ENCODE measurements around the gene ELF5. TPM values are rescaled to one million over a fixed set of nuclear protein-coding genes. Genes with fewer than 3 reads are reported as not detected.

ELF5 gene
- total RNA-seq, 8 experiments from 2014 or later = 0.17 to 0.57 (median 0.28) TPM; not detected in 5

GRCh38 chr11:34534826-34535225 is 21.2 kb upstream of the ELF5 start:
- no peaks in the 10 kb centered on the region for H3K4me1 ChIP-seq (replicated peaks in 1 of 2)
- WGBS, 10 experiments = 19 to 100% (median 66%) methylated on average over 1 to 3 of the region's 3 CpGs
- in situ Hi-C loops (cut with MboI; ENCODE audit: low pct_unique_long_range_greater_than_20kb in 2 of 9, low sequenced_read_pairs in 9 of 9, unreplicated experiment in 9 of 9) = no loop called here
- no peak overlapping the region for H3K4me3 ChIP-seq
- H3K27ac ChIP-seq = no peak overlapping the region
- no peak for ATAC-seq (replicated peaks in 6 of 8)

GRCh38 chr11:34531663-34532062 is 18.1 kb upstream of the ELF5 start:
- in situ Hi-C loops (cut with MboI; ENCODE audit: low pct_unique_long_range_greater_than_20kb in 2 of 9, low sequenced_read_pairs in 9 of 9, unreplicated experiment in 9 of 9) = no loop called here
- WGBS, 10 experiments = 0 to 83% (median 62%) methylated on average over 1 of the region's 1 CpG; no CpG with 5 or more reads in 1 of the 10 experiments
- ATAC-seq (replicated peaks in 6 of 8) = no peak
- Histone ChIP-seq H3K4me1 (replicated peaks in 1 of 2) (no peaks in the 10 kb centered on the region), H3K27ac (no peak overlapping the region), H3K4me3 (no peak overlapping the region)

DNA sequence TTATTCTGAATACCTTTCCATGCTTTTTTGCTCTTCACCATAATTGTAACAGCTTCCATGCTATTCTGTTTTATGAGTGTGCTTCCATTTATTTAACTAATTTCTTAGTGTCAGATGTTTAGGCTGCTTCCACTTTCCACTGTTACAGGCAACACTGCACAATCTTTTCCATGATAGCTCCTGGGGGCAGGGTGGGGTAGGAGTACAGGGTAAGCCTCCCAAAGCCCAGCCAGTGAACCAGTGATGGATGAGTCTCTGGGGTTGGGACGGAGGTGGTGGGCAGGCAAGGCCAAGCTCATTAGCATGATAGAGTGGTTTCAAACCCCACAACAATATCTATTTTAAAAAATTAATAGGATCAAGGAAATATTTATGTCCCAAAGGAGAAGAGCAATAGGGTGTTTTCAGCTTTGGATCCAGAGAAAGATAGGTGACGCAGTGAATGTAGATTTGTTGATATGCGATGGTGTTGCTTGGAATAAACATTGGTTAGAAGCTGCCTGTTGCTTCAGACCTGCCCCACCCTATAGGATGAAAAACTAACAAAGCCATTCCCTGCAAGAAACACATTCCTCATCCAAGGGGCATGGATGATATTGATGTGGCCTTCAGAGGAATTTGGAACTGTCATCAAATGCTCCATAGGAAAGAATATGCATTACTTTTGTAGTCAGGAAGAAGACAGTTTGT is 17.1 kb upstream of the ELF5 start:
- peak in 3 of 8 experiments; percentile 19 to 79 (median 74) for ATAC-seq (replicated peaks in 6 of 8)

DNA sequence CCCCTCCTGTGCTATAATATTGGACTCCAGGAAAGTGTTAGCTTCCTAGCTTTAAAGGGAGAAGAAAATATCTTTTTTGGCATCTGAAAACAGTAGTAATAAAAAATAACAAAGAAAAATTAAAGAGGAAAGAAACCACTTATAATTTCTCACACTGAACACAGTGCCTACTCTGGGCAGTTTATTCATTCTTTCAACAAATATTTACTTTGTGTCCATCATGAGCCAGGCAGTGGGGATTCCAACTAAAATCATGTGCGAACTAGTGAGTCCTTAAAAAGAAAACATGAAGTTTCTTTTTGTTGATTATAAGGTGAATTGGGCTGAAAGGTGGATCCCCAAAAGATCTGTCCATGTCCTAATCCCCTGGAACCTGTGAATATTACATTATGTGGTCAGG is 16.0 kb upstream of the ELF5 start:
- WGBS, 10 experiments = 14 to 100% (median 84%) methylated on average over 1 of the region's 1 CpG; no CpG with 5 or more reads in 2 of the 10 experiments

More for the DNA sequence above, 17.1 kb upstream of the ELF5 start:
- in situ Hi-C loops (cut with MboI; ENCODE audit: low pct_unique_long_range_greater_than_20kb in 2 of 9, low sequenced_read_pairs in 9 of 9, unreplicated experiment in 9 of 9) = no loop called here
- no peaks in the 10 kb centered on the region for H3K4me1 ChIP-seq (replicated peaks in 1 of 2)
- no peak overlapping the region for H3K4me3 ChIP-seq
- H3K27ac ChIP-seq = no peak overlapping the region
- 0 to 81% (median 70%) methylated on average over 1 to 3 of the region's 3 CpGs; no CpG with 5 or more reads in 4 of the 10 experiments for WGBS, 10 experiments

DNA sequence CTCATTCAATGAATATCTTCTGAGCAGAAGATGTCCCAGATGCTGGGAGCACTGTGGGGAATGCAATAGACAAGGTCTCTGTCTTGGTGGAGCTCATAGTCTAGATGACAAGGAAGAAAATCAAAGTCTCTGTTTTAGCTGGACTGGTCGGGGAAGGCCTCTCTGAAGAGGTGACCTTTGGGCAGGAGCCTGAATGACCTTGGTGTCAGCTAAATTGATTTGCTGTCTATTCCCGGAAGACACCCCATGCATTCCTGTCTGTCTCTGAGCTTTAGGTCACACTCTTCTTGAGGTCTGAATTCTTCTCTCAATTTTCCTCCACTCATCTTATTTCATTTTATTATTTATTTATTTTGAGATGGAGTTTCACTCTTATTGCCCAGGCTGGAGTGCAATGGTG is 14.5 kb upstream of the ELF5 start:
- ATAC-seq (replicated peaks in 6 of 8) = no peak
- Histone ChIP-seq H3K4me3 (no peak overlapping the region), H3K4me1 (replicated peaks in 1 of 2) (no peaks in the 10 kb centered on the region), H3K27ac (no peak overlapping the region)
- in situ Hi-C loops (cut with MboI; ENCODE audit: low pct_unique_long_range_greater_than_20kb in 2 of 9, low sequenced_read_pairs in 9 of 9, unreplicated experiment in 9 of 9) = no loop called here
- WGBS, 10 experiments = 0 to 100% (median 41%) methylated on average over 1 to 2 of the region's 2 CpGs; no CpG with 5 or more reads in 6 of the 10 experiments

More for the DNA sequence above, 16.0 kb upstream of the ELF5 start:
- Histone ChIP-seq H3K27ac (no peak overlapping the region), H3K4me3 (no peak overlapping the region), H3K4me1 (replicated peaks in 1 of 2) (no peaks in the 10 kb centered on the region)
- in situ Hi-C loops (cut with MboI; ENCODE audit: low pct_unique_long_range_greater_than_20kb in 2 of 9, low sequenced_read_pairs in 9 of 9, unreplicated experiment in 9 of 9) = no loop called here
- peak in 1 of 8 experiments; percentile 61 for ATAC-seq (replicated peaks in 6 of 8)

GRCh38 chr11:34525888-34526657 is 12.5 kb upstream of the ELF5 start:
- H3K4me3 ChIP-seq = no peak overlapping the region
- H3K27ac ChIP-seq = no peak overlapping the region
- ATAC-seq (replicated peaks in 6 of 8) = peak in 2 of 8 experiments; percentile 18 to 28
- in situ Hi-C loops (cut with MboI; ENCODE audit: low pct_unique_long_range_greater_than_20kb in 2 of 9, low sequenced_read_pairs in 9 of 9, unreplicated experiment in 9 of 9) = no loop called here
- WGBS, 10 experiments = 20 to 100% (median 78%) methylated on average over 1 to 7 of the region's 9 CpGs
- no peaks in the 10 kb centered on the region for H3K4me1 ChIP-seq (replicated peaks in 1 of 2)

DNA sequence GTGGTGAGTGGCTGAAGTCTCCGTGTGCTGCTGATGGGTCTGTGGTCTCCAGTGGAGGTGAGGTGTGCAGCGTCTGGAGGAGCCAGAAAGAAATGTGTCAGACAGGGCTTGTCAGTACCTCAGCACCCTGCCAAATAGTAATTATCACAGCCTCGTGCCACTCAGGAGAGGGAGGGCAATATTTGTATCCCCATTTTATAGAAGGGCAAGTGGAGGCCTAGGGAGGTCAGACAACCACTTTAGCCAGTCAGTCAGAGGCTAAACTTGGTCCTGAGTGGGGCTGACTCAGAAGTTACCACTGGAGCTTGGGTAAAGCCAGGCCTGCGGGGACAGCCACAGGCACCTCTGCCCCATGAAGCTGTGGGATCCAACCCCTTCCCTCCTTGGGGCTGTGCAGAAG is 11.5 kb upstream of the ELF5 start:
- no peak overlapping the region for H3K4me3 ChIP-seq
- H3K27ac ChIP-seq = no peak overlapping the region
- no peak for ATAC-seq (replicated peaks in 6 of 8)
- WGBS, 10 experiments = 40 to 94% (median 80%) methylated on average over 1 to 3 of the region's 4 CpGs; no CpG with 5 or more reads in 7 of the 10 experiments
- H3K4me1 ChIP-seq (replicated peaks in 1 of 2) = no peaks in the 10 kb centered on the region
- in situ Hi-C loops (cut with MboI; ENCODE audit: low pct_unique_long_range_greater_than_20kb in 2 of 9, low sequenced_read_pairs in 9 of 9, unreplicated experiment in 9 of 9) = no loop called here

DNA sequence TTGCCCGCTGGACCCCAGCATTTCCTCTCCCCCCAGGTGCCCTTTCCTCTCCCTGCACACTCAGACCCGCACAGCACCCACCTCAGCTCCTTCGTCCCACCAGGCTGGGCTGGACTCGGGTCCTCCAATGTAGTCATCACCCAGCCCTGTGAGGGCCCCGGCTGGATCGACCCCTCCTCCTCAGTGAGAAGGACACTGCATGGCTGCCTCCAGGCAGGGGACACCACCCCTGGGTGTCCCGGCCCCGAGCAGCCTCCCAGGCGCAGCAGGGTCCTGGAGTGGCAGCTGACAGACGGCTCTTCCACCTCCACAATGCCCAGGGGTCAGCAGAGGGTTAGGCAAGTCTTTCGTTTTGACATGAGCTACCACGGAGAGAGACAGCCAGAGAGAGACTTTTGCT is 11.1 kb upstream of the ELF5 start:
- ATAC-seq (replicated peaks in 6 of 8) = no peak
- H3K4me1 ChIP-seq (replicated peaks in 1 of 2) = no peaks in the 10 kb centered on the region
- 14 to 80% (median 57%) methylated on average over 1 to 5 of the region's 12 CpGs; no CpG with 5 or more reads in 6 of the 10 experiments for WGBS, 10 experiments
- no peak overlapping the region for H3K4me3 ChIP-seq
- in situ Hi-C loops (cut with MboI; ENCODE audit: low pct_unique_long_range_greater_than_20kb in 2 of 9, low sequenced_read_pairs in 9 of 9, unreplicated experiment in 9 of 9) = no loop called here
- no peak overlapping the region for H3K27ac ChIP-seq

DNA sequence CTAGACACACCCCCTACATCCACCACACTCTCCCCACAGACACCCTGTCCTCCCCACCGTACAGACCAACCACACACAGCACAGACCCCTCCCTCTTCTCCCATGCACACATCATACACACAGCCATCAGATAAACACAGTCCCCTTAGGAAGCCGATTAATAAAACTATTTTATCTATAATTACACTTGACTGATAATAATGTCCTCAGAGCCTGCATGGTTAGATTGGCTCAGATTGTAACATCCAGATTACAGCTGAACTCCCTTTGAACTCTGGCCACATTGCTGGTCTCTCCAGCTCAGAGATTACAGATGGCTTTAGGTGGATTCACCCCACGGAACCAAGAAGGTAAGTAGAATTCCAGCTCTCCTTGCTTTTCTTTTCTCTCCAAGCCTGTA is 9.5 kb upstream of the ELF5 start:
- Histone ChIP-seq H3K4me1 (replicated peaks in 1 of 2) (no peaks in the 10 kb centered on the region), H3K4me3 (no peak overlapping the region), H3K27ac (no peak overlapping the region)
- WGBS, 10 experiments = 14 to 100% (median 64%) methylated on average over 1 to 3 of the region's 3 CpGs; no CpG with 5 or more reads in 4 of the 10 experiments
- in situ Hi-C loops (cut with MboI; ENCODE audit: low pct_unique_long_range_greater_than_20kb in 2 of 9, low sequenced_read_pairs in 9 of 9, unreplicated experiment in 9 of 9) = no loop called here
- ATAC-seq (replicated peaks in 6 of 8) = no peak

DNA sequence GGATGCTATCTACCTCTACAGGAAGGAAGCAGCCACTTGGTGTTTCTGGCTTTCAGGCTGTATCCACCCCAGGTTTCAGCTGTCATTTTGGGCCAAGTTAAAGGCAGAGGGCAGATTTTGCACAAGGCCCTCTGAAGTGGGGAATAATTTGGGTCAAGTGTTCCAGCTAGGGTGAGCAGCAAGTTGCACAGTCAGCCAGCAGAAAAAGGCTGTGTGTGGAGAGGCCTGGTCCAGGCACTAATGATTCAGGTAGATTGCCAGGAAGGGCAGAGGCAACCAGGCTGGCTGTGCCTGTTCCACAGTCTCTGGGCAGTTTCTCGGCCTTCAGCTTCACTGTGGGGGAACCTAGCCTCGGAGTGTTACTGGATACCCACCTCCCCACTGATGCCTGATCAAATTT is 8.6 kb upstream of the ELF5 start:
- Histone ChIP-seq H3K4me1 (replicated peaks in 1 of 2) (no peaks in the 10 kb centered on the region), H3K4me3 (no peak overlapping the region), H3K27ac (no peak overlapping the region)
- no peak for ATAC-seq (replicated peaks in 6 of 8)
- 17 to 83% (median 60%) methylated on average over 1 to 2 of the region's 2 CpGs; no CpG with 5 or more reads in 6 of the 10 experiments for WGBS, 10 experiments
- in situ Hi-C loops (cut with MboI; ENCODE audit: low pct_unique_long_range_greater_than_20kb in 2 of 9, low sequenced_read_pairs in 9 of 9, unreplicated experiment in 9 of 9) = no loop called here

DNA sequence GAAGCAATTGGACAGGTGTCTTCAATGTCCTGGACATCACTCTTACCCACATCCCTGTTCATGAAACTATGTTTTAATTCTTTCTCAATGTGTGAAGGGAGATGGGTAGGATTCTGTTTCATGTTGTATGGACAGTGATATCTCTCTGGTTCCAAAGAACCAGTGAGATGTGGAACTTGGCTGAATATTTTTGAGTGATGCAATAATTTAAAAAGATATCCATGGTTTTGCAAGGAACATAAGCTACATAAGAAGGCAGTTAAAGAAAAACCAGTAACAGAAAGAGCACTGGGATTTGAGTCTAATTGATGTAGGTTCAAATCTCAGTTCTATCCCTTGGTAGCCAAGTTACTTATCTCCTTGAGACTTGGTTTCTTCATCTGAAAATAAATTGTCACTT is 7.7 kb upstream of the ELF5 start:
- no peak overlapping the region for H3K27ac ChIP-seq
- in situ Hi-C loops (cut with MboI; ENCODE audit: low pct_unique_long_range_greater_than_20kb in 2 of 9, low sequenced_read_pairs in 9 of 9, unreplicated experiment in 9 of 9) = no loop called here
- ATAC-seq (replicated peaks in 6 of 8) = no peak
- no peaks in the 10 kb centered on the region for H3K4me1 ChIP-seq (replicated peaks in 1 of 2)
- H3K4me3 ChIP-seq = no peak overlapping the region

- Histone ChIP-seq H3K27ac (no peak overlapping the region), H3K4me1 (replicated peaks in 1 of 2) (no peaks in the 10 kb centered on the region), H3K4me3 (no peak overlapping the region)
- 58 to 100% (median 92%) methylated on average over 1 to 2 of the region's 2 CpGs; no CpG with 5 or more reads in 5 of the 10 experiments for WGBS, 10 experiments
- in situ Hi-C loops (cut with MboI; ENCODE audit: low pct_unique_long_range_greater_than_20kb in 2 of 9, low sequenced_read_pairs in 9 of 9, unreplicated experiment in 9 of 9) = no loop called here
- no peak for ATAC-seq (replicated peaks in 6 of 8)
These were observed 6.1 kb upstream of the ELF5 start for GRCh38 chr11:34519595-34520235.

Measured in motor neuron (in vitro differentiated cells).